Gastrocnemius medialis (tissue), 4 donors: ENCODE results near the gene PCNX3. TPM values are rescaled to one million over a fixed set of nuclear protein-coding genes. Genes with fewer than 3 reads are reported as not detected.
"Not testable (repeated sequence)": the region's sequence is repeated elsewhere in the genome, so short reads cannot be mapped to it uniquely, and the experiment has no call there.

Source experiments
- ATAC-seq, 2 donors: fragments of 150-250 bp; one replicate each; pipeline ENCODE4 v1.9.1; 2016
- DNase-seq, 2 donors: peaks; one replicate each; pipeline ENCODE4 v3.0.0-alpha.2; 2019
- H3K27ac ChIP-seq, 4 donors: fragments of 200-600 bp; sonication (generic); 1 replicate in 1 of 4; 2 replicates in 3 of 4; pipeline ENCODE4 v1.5.1; 2016 to 2018; ENCODE audit warnings: mild to moderate bottlenecking in 2 of 4, moderate library complexity in 1 of 4
- H3K27me3 ChIP-seq, 3 donors: fragments of 200-600 bp; sonication (generic) in 2 of 3; 1 replicate in 1 of 3; 2 replicates in 2 of 3; pipeline versions ENCODE4 v1.5.1 to v1.6.0; 2016 to 2019; ENCODE audit warnings: mild to moderate bottlenecking in 1 of 3, moderate library complexity in 1 of 3
- H3K36me3 ChIP-seq, 2 donors: fragments of 200-600 bp; sonication (generic) in 1 of 2; one replicate each; pipeline ENCODE4 v1.5.1; 2017 to 2018
- H3K4me1 ChIP-seq, 2 donors: fragments of 200-600 bp; sonication (generic) in 1 of 2; one replicate each; pipeline ENCODE4 v1.5.1; 2016 to 2017; ENCODE audit warnings: mild to moderate bottlenecking in 2 of 2
- H3K4me3 ChIP-seq, 4 donors: fragments of 200-600 bp; sonication (generic) in 3 of 4; 1 replicate in 1 of 4; 2 replicates in 3 of 4; pipeline ENCODE4 v1.5.1; 2016 to 2019; ENCODE audit warnings: mild to moderate bottlenecking in 2 of 4
- H3K9me3 ChIP-seq, 3 donors: fragments of 200-600 bp; sonication (generic) in 2 of 3; 1 replicate in 1 of 3; 2 replicates in 2 of 3; pipeline ENCODE4 v1.5.1; 2016 to 2019
- CTCF ChIP-seq, 5 experiments: fragments of 450-650 bp in 3 of 5; fragments of 200-600 bp in 2 of 5; sonication (generic) in 2 of 5; IDR thresholded peaks in 4 of 5; conservative IDR thresholded peaks in 1 of 5; 1 replicate in 4 of 5; 2 replicates in 1 of 5; pipeline ENCODE4 v1.5.1; 2016 to 2019; ENCODE audit warnings: antibody characterized with exemption in 5 of 5, mild to moderate bottlenecking in 3 of 5, moderate library complexity in 3 of 5
- POLR2A ChIP-seq, 2 donors: fragments of 450-650 bp; IDR thresholded peaks; one replicate each; pipeline ENCODE4 v1.6.1; 2017; ENCODE audit warnings: antibody characterized with exemption in 2 of 2, mild to moderate bottlenecking in 2 of 2, moderate library complexity in 2 of 2
- in situ Hi-C, 4 donors: fragments of 200-750 bp; cut with MboI; loops; one replicate each; pipeline versions ENCODE4 v1.15.0 to v1.8.0; 2017; ENCODE audit warnings: low sequenced_read_pairs in 4 of 4
- intact Hi-C: fragments of 100-400 bp; cut with DNase I; formaldehyde crosslinking; loops from one replicate; pipeline ENCODE4 v1.15.1; 2023; ENCODE audit warnings: low total_unique reads
- total RNA-seq, 4 donors: library from RNA; depleted of rRNA; stranded (reverse); fragments of >200 nt; gene quantifications; one replicate each; pipeline versions ENCODE4 v1.1.0 to v1.2.3, GENCODE V29; 2016

PCNX3 gene
- total RNA-seq, 4 donors from 2014 or later: 7.6 to 15.6 (median 13.1) TPM

- in situ Hi-C loops (no loop called here), intact Hi-C loops (no loop called here)
- TF ChIP-seq POLR2A (IDR thresholded peaks at IDR 0.05): no peak
- no peak for TF ChIP-seq CTCF (IDR thresholded peaks at IDR 0.05 in 4 of 5, conservative IDR thresholded peaks at IDR 0.05 in 1 of 5)
- peaks cover 13 to 20% of the 10 kb centered on the region in 2 donors for H3K4me1 ChIP-seq
- no peaks in the 10 kb centered on the region for H3K27me3 ChIP-seq
- H3K27ac ChIP-seq: no peak overlapping the region
- no peak for ATAC-seq
- no peaks in the 10 kb centered on the region for H3K9me3 ChIP-seq
- no peak overlapping the region for H3K4me3 ChIP-seq
- DNase-seq: no peak
- H3K36me3 ChIP-seq: peaks cover 0 to 58% of the 10 kb centered on the region in 2 donors
Measured at GRCh38 chr11:65634905-65635731, 19.5 kb downstream of the PCNX3 start.

- H3K4me3 ChIP-seq: no peak overlapping the region
- peaks cover 0 to 45% of the 10 kb centered on the region in 2 donors for H3K36me3 ChIP-seq
- TF ChIP-seq CTCF (IDR thresholded peaks at IDR 0.05 in 4 of 5, conservative IDR thresholded peaks at IDR 0.05 in 1 of 5): no peak
- no peak for TF ChIP-seq POLR2A (IDR thresholded peaks at IDR 0.05)
- H3K9me3 ChIP-seq: no peaks in the 10 kb centered on the region
- in situ Hi-C loops: no loop called here
- DNase-seq: no peak
- peaks cover 17 to 20% of the 10 kb centered on the region in 2 donors for H3K4me1 ChIP-seq
- peak overlapping the region in 1 of 4 donors; percentile 49 for H3K27ac ChIP-seq
- no peaks in the 10 kb centered on the region for H3K27me3 ChIP-seq
- ATAC-seq: no peak
- intact Hi-C loops: no loop called here
Measured at GRCh38 chr11:65636108-65637031, 20.8 kb downstream of the PCNX3 start.

GRCh38 chr11:65637032-65637557 is 21.5 kb downstream of the PCNX3 start:
- no peaks in the 10 kb centered on the region for H3K9me3 ChIP-seq
- ATAC-seq: no peak
- TF ChIP-seq POLR2A (IDR thresholded peaks at IDR 0.05) (no peak), CTCF (IDR thresholded peaks at IDR 0.05 in 4 of 5, conservative IDR thresholded peaks at IDR 0.05 in 1 of 5) (no peak)
- no peak overlapping the region for H3K4me3 ChIP-seq
- H3K27me3 ChIP-seq: no peaks in the 10 kb centered on the region
- H3K36me3 ChIP-seq: peaks cover 0 to 42% of the 10 kb centered on the region in 2 donors
- no peak for DNase-seq
- in situ Hi-C loops: no loop called here
- intact Hi-C loops: no loop called here
- H3K27ac ChIP-seq: peak overlapping the region; percentile 38 to 84 (median 82)
- H3K4me1 ChIP-seq: peaks cover 17 to 20% of the 10 kb centered on the region in 2 donors

- intact Hi-C loops: loop anchor here (2.0 kb wide), 1 partner anchor 23 kb away; the partner anchor contains the start of genes MAP3K11 and PCNX3
- DNase-seq (peak; percentile 28 to 55), ATAC-seq (peak; percentile 74 to 83)
- H3K27me3 ChIP-seq: no peaks in the 10 kb centered on the region
- TF ChIP-seq CTCF (IDR thresholded peaks at IDR 0.05 in 4 of 5, conservative IDR thresholded peaks at IDR 0.05 in 1 of 5) (peak in 4 of 5 experiments; percentile 31 to 42 (median 38)), POLR2A (IDR thresholded peaks at IDR 0.05) (peak; percentile 63 to 76)
- H3K4me3 ChIP-seq: peak within 1 kb of the TSS; percentile 64 to 71 (median 68)
- peaks cover 0 to 42% of the 10 kb centered on the region in 2 donors for H3K36me3 ChIP-seq
- in situ Hi-C loops: no loop called here
- no peaks in the 10 kb centered on the region for H3K9me3 ChIP-seq
- H3K27ac ChIP-seq: peak within 1 kb of the TSS; percentile 75 to 84 (median 82)
- peaks cover 17 to 20% of the 10 kb centered on the region in 2 donors for H3K4me1 ChIP-seq
Measured at GRCh38 chr11:65637794-65638419, 22.3 kb downstream of the PCNX3 start, which contains the start of gene SIPA1. Gene SIPA1, plus strand, starts transcription at chr11:65638101. Its CDS starts 2,821 bp downstream, at chr11:65640922.

- H3K9me3 ChIP-seq, ATAC-seq, DNase-seq, in situ Hi-C loops, H3K27me3 ChIP-seq: not testable (repeated sequence)
- H3K4me1 ChIP-seq: peaks cover 17 to 20% of the 10 kb centered on the region in 2 donors
- peaks cover 0 to 29% of the 10 kb centered on the region in 2 donors for H3K36me3 ChIP-seq
- intact Hi-C loops: loop anchor here (2.0 kb wide), 1 partner anchor 24 kb away; the partner anchor contains the start of genes MAP3K11 and PCNX3
- peak overlapping the region in 2 of 4 donors; percentile 70 to 71 for H3K4me3 ChIP-seq
- peak overlapping the region; percentile 75 to 84 (median 82) for H3K27ac ChIP-seq
Measured at GRCh38 chr11:65639228-65639597, 23.6 kb downstream of the PCNX3 start.
